GM19351 (cell line): ENCODE data around the gene QPCT.
"Not testable (repeated sequence)": the region's sequence is repeated elsewhere in the genome, so short reads cannot be mapped to it uniquely, and the experiment has no call there.

Experiments
- ATAC-seq: cut with Tn5 transposase; IDR thresholded peaks from one replicate; pipeline ENCODE4 v1.9.1; 2021; ENCODE audit warnings: mild to moderate bottlenecking, moderate library complexity; ENCODE audit not compliant: unreplicated experiment

Gene QPCT

DNA sequence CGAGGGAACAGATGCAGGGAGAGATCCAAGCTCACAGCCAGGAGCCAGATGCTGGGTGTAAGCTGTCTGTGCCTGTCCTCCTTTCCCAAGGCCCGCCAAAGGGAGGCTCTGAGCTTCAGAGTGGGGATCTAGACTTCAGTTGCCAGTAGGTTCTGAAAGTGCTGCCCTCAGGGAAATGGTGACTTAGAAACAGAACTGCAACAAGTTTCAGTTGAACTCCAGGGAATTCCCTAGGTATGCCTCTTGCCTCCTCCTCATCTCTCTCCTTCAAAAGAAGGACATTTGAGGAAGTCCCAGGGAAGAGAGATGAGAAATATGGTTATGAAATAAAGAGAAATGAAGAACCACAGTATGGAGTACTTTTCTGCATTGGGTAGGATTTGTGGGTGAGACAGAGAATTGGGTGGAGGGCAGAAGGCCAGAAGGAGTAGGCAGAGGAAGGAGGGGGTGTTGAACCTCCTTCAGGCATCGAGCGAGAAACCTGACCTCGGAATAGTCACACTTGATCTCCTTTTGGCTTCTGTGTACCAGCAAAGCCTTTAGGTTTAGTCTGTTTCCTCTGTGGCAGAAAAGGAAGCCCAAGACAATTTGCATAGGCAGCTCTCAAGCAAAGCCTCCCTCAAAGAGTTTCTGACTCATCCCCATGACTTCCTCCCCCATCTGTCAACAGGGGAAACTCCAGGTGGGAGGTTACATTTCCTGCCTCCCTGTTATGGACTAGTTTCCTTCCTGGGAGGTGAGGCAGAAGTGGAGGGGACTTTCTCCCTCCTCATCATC lies 45.7 kb downstream of the QPCT start:
- peak; percentile 91 for ATAC-seq

- ATAC-seq: no peak
These were observed 46.3 kb downstream of the QPCT start for GRCh38 chr2:37390777-37391176.

GRCh38 chr2:37391711-37392110 lies 47.3 kb downstream of the QPCT start:
- no peak for ATAC-seq

- ATAC-seq: no peak
These were observed 48.0 kb downstream of the QPCT start for GRCh38 chr2:37392428-37392827.

DNA sequence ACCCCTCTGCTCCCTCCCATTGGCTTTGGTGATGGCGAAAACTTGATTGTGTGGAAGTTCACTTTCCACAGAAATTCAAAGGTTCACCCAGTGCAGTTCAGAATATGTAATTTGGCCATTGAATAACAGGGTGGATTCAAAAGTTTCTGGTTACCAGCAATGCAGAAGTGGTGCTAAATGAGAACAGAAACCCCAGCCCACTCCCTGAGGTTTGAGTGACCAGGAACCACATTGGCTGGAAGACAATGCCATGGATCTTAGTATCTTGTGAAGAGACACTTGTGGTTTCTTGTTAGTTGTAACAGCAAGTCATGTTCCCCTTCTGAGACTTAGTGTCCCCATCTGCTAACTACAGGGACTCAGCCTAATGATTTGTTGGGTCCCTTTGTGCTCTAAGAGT lies 49.8 kb downstream of the QPCT start:
- ATAC-seq: no peak

DNA sequence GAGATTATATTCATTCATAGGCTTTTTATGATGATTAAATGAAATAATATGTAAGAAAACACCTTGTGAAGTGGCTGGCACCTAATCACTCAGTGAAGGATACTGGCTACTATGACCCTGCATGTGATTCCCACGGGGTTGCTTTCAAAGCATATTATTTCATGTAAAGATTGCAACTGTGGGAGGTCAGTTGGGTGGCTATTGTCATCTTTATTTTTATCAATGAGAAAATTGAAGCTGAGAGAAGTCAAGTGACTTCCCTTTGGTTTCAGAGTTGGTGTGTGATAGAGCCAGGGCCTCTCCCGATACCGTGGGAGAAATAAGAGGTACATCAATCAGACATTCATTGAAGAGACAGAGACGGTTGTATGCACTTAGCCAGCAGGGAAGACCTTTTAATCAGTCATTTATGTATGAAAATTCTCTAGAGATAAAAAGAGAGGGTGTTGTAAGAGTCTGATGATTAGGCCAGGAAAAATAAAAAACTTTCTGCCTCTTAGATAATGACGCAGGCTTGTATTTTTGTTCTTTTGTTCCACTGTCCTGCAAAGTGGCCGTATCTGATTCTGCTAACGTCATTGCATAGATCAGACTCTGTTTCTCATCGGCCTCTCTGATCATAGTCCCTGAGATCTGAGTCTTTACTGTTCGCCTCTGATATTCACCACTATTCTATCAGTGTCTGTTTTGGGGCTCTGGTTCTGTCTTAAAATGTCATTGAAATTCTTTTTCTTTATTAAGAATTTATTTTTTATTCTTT lies 50.5 kb downstream of the QPCT start:
- ATAC-seq: no peak

DNA sequence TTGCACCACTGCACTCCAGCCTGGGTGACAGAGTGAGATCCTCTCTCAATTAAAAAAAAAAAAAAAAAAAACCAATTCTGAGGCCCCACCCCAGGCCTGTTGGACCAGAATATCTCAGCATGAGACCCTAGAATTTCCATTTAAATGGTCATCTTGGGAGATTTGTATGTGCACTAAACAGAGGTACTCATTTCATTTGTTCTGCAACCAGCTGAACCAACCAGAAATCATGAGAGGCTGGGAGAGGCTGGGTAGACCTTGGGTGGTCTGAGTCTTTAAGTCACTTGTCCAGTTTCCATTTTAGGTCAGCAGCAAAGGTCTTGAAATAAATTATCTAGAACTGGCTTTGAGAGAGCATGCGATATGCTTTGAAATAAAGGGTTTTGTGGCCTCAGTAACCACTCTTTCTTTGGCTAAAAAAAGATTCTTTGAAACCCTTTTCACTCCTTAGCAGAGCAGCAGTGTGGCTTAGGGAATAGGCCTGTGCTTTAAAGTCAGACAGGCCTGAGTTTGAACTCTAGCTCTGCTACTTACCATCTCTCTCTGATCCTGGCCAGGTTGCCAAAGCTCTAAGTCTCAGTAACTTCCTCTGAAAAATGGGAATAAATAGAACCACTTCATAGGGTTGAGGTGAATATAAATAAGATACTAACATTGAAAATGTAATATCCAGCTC lies 52.6 kb downstream of the QPCT start:
- ATAC-seq: no peak

- no peak for ATAC-seq
These were observed 54.6 kb downstream of the QPCT start for GRCh38 chr2:37398990-37399389.

DNA sequence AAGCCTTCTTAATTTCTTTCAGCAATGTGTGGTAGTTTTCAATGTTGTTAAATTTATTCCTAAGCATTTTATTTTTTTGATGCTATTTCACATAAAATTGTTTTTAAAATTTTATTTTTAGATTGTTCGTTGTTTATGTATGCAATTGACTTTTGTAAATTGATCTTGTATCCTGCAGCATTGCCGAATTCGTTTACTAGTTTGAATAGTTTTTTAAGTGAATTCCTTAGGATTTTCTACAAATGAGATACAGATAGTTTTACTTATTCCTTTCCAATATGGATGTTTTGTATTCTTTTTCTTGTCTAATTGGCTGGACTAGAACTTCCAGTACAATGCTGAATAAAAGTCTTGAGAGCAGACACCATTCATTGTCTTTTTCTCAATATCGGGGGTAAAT lies 55.6 kb downstream of the QPCT start:
- no peak for ATAC-seq

DNA sequence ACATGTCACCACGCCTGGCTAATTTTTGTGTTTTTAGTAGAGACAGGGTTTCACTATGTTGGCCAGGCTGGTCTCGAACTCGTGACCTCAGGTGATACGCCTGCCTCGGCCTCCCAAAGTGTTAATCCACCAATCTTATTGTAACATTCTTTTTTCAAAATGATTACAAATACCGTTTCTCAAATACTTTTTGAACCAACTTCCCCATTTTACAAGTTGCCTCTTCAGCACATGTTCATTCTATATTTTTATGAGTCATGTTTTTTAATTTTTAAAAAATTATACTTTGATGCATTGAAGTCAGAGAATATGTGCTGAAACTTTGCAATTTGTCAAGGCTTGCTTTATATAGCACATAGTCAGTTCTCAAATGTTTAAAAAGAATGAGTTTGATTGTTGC lies 58.2 kb downstream of the QPCT start:
- no peak for ATAC-seq

- no peak for ATAC-seq
These were observed 61.4 kb downstream of the QPCT start for GRCh38 chr2:37405781-37406180.

- no peak for ATAC-seq
These were observed 67.8 kb downstream of the QPCT start for GRCh38 chr2:37412231-37412630.

- ATAC-seq: not testable (repeated sequence)
These were observed 69.6 kb downstream of the QPCT start for GRCh38 chr2:37413911-37414469.

GRCh38 chr2:37414470-37414949 lies 70.1 kb downstream of the QPCT start:
- ATAC-seq: peak; percentile 80

- ATAC-seq: no peak
These were observed 70.8 kb downstream of the QPCT start for GRCh38 chr2:37415128-37415820.

DNA sequence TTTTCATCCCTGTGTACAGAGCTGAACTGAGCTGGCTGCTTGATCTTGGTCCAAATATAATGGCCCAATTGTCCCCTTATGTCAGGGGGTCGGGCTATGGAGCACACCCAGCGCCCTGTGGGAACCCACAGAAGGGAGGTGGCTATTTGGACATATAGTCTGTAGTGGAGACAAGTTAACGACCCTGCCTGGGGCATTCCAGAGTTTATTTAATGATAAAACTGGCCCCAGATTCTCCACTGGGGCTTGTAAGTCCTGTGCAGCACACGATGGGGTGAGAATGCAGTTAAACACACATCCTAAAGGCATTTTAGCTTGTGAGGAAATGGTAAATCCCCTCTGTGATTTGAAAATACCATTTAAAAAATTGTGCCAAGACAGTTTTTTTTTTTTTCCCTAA lies 72.9 kb downstream of the QPCT start:
- no peak for ATAC-seq

DNA sequence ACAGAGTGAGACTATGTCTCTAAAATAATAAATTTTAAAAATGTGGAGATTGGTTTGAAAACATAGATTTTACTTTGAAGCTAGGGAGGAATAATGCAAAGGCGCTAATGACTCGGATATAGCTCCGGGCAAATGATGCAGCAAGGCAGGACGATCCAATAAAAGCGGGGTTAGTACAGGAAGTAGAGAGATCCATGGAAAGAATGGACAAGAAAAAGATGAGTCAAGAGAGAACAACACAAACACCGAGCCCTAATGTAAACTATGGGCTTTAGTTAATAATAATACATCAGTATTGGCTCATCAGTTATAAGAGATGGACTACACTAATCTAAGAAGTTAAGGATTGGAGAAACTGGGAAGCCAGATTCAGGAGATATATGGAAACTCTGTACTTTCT lies 74.5 kb downstream of the QPCT start:
- no peak for ATAC-seq

DNA sequence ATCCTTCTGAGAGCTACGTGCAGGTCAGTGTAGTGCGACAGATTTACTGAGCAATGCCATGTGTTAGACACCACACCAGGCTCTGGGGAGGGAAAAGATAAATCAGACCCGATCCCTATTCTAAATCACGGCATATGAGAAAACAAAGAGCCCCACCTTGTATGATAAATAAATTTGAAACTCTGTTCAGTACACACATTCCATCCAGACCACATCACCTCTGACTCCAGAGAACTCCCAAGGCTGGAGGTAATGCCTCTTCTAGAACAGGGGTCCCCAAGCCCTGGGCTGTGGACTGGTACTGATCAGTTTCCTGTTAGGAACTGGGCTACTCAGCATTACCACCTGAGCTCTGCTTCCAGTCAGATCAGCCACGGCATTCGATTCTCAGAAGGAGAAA lies 77.3 kb downstream of the QPCT start:
- no peak for ATAC-seq

DNA sequence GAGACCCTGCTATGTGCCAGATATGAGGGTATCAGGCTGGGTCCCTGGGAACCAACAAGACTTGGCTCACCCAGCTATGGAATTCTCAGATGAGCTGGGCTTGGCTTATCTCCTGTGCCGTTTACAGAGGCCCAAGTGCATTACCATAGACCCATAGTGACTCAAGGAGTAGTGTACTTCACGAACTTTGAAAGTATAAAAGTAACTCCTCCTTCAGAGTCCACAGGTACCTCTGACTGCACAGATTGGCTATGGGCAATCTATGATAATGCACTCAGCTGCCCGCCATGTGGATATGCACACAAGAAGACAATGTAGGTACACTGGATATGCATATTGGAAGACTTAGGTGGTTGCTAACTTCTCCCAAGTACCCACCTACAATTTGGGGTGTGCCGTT lies 78.4 kb downstream of the QPCT start:
- ATAC-seq: no peak
